ENCODE measurements around the gene RNFT2. TPM values are rescaled to one million over a fixed set of nuclear protein-coding genes. Genes with fewer than 3 reads are reported as not detected.

The RNFT2 gene
- total RNA-seq, 1 experiment from 2014 or later: 29.5 TPM

- Histone ChIP-seq H3K14ac (ENCODE audit: insufficient read depth, low read length) (no peak overlapping the region), H3K9ac (ENCODE audit: extremely low read depth, insufficient read length, low read length) (no peak overlapping the region), H3K4me2 (ENCODE audit: insufficient read depth, insufficient read length, low read length) (no peak overlapping the region), H2BK12ac (ENCODE audit: insufficient read length, low read depth, low read length) (no peak overlapping the region), H4K5ac (ENCODE audit: insufficient read length, low read depth, low read length) (no peak overlapping the region), H3K79me2 (ENCODE audit: insufficient read depth, low read length) (no peaks in the 10 kb centered on the region), H2BK20ac (ENCODE audit: low read depth, low read length, poor library complexity, severe bottlenecking) (no peak overlapping the region), H3K18ac (ENCODE audit: insufficient read length, low read depth, low read length) (no peak overlapping the region), H2AK5ac (ENCODE audit: insufficient read length, low read length) (no peak overlapping the region), H3K27me3 (ENCODE audit: insufficient read depth, low read length) (no peaks in the 10 kb centered on the region), H3K4me1 (ENCODE audit: insufficient read depth, low read length) (no peaks in the 10 kb centered on the region), H3K23ac (ENCODE audit: insufficient read length, low read depth, low read length) (no peak overlapping the region), H2BK120ac (ENCODE audit: low read depth, low read length, poor library complexity, severe bottlenecking) (no peak overlapping the region), H3K4ac (ENCODE audit: low read depth, low read length) (no peak overlapping the region), H2BK5ac (ENCODE audit: insufficient read length, low read length) (no peak overlapping the region), H3K79me1 (ENCODE audit: insufficient read depth, low read depth, low read length, poor library complexity, severe bottlenecking) (no peaks in the 10 kb centered on the region), H2BK15ac (ENCODE audit: low read depth, low read length) (no peak overlapping the region), H2AFZ (ENCODE audit: low read length) (no peak overlapping the region), H3K23me2 (ENCODE audit: insufficient read length, low read depth, low read length, poor library complexity, severe bottlenecking) (no peaks in the 10 kb centered on the region), H4K91ac (ENCODE audit: insufficient read length, low read depth, low read length) (no peak overlapping the region), H3K9me3 (ENCODE audit: control insufficient read depth, low read depth, low read length) (no peaks in the 10 kb centered on the region), H4K8ac (replicated peaks; ENCODE audit: insufficient read length, low read depth, low read length) (no peak overlapping the region), H4K20me1 (ENCODE audit: control insufficient read depth, insufficient read depth, insufficient read length) (no peaks in the 10 kb centered on the region), H3T11ph (ENCODE audit: low read length) (no peak overlapping the region), H3K56ac (ENCODE audit: insufficient read length, low read depth, low read length) (no peak overlapping the region), H3K27ac (ENCODE audit: insufficient read length, low read depth, low read length) (no peak overlapping the region)
- no peak overlapping the region for H3K4me3 Mint-ChIP-seq
- no peaks in the 10 kb centered on the region for H3K27me3 Mint-ChIP-seq (ENCODE audit: low read depth)
- TF ChIP-seq, protein P1, sequence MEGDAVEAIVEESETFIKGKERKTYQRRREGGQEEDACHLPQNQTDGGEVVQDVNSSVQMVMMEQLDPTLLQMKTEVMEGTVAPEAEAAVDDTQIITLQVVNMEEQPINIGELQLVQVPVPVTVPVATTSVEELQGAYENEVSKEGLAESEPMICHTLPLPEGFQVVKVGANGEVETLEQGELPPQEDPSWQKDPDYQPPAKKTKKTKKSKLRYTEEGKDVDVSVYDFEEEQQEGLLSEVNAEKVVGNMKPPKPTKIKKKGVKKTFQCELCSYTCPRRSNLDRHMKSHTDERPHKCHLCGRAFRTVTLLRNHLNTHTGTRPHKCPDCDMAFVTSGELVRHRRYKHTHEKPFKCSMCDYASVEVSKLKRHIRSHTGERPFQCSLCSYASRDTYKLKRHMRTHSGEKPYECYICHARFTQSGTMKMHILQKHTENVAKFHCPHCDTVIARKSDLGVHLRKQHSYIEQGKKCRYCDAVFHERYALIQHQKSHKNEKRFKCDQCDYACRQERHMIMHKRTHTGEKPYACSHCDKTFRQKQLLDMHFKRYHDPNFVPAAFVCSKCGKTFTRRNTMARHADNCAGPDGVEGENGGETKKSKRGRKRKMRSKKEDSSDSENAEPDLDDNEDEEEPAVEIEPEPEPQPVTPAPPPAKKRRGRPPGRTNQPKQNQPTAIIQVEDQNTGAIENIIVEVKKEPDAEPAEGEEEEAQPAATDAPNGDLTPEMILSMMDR (conservative IDR thresholded peaks at IDR 0.05): no peak
- H3K9me3 Mint-ChIP-seq: no peaks in the 10 kb centered on the region
- peaks cover under 1 to 27% (median 23%) of the 10 kb centered on the region in 3 experiments; a peak in 6 of 7 replicates for H3K36me3 Mint-ChIP-seq (ENCODE audit: insufficient read depth in 1 of 3, low read depth in 3 of 3)
- no peak for DNase-seq
- no CpG with 5 or more reads among the region's 4 CpGs for WGBS (ENCODE audit: extremely low coverage, insufficient read length, low lambda C conversion rate)
- peaks cover 5 to 7% of the 10 kb centered on the region in 2 experiments; a peak in 3 of 4 replicates for H3K4me1 Mint-ChIP-seq
- no peak overlapping the region for H3K27ac Mint-ChIP-seq
Measured at GRCh38 chr12:116774020-116774419, 35.9 kb downstream of the RNFT2 start.

Data from H9 (cell line).